ENCODE measurements around the gene TMEM156.
A peak's percentile ranks its signal among the peaks of the same experiment; 100 is the strongest.
"Not testable (repeated sequence)": the region's sequence is repeated elsewhere in the genome, so short reads cannot be mapped to it uniquely, and the experiment has no call there.

The TMEM156 gene

GRCh38 chr4:39004758-39005157 lies 27.5 kb downstream of the TMEM156 start:
- no peak for TF ChIP-seq CTCF (IDR thresholded peaks at IDR 0.05; ENCODE audit: low read depth, low read length)
- no peak for DNase-seq (ENCODE audit: low read depth in 2 of 2)
- no peak overlapping the region for H3K4me3 ChIP-seq (replicated peaks in 1 of 2; ENCODE audit: low read depth in 2 of 2, low read length in 2 of 2)

- not testable (repeated sequence) for DNase-seq (ENCODE audit: low read depth in 2 of 2); H3K4me3 ChIP-seq (replicated peaks in 1 of 2; ENCODE audit: low read depth in 2 of 2, low read length in 2 of 2)
These were observed 30.2 kb downstream of the TMEM156 start for GRCh38 chr4:39002058-39002457.

- peak in 1 of 2 donors; percentile 67 for DNase-seq (ENCODE audit: low read depth in 2 of 2)
- H3K4me3 ChIP-seq (replicated peaks in 1 of 2; ENCODE audit: low read depth in 2 of 2, low read length in 2 of 2): no peak overlapping the region
- TF ChIP-seq CTCF (IDR thresholded peaks at IDR 0.05; ENCODE audit: low read depth, low read length): no peak
These were observed 36.6 kb downstream of the TMEM156 start for GRCh38 chr4:38995660-38996005.

GRCh38 chr4:38994135-38994534 lies 38.1 kb downstream of the TMEM156 start:
- H3K4me3 ChIP-seq (replicated peaks in 1 of 2; ENCODE audit: low read depth in 2 of 2, low read length in 2 of 2): no peak overlapping the region
- TF ChIP-seq CTCF (IDR thresholded peaks at IDR 0.05; ENCODE audit: low read depth, low read length): no peak
- DNase-seq (ENCODE audit: low read depth in 2 of 2): no peak

GRCh38 chr4:38993683-38994082 lies 38.5 kb downstream of the TMEM156 start:
- no peak for DNase-seq (ENCODE audit: low read depth in 2 of 2)
- TF ChIP-seq CTCF (IDR thresholded peaks at IDR 0.05; ENCODE audit: low read depth, low read length): no peak
- no peak overlapping the region for H3K4me3 ChIP-seq (replicated peaks in 1 of 2; ENCODE audit: low read depth in 2 of 2, low read length in 2 of 2)

GRCh38 chr4:38990241-38990640 lies 42.0 kb downstream of the TMEM156 start:
- no peak overlapping the region for H3K4me3 ChIP-seq (replicated peaks in 1 of 2; ENCODE audit: low read depth in 2 of 2, low read length in 2 of 2)
- no peak for DNase-seq (ENCODE audit: low read depth in 2 of 2)
- no peak for TF ChIP-seq CTCF (IDR thresholded peaks at IDR 0.05; ENCODE audit: low read depth, low read length)

- H3K4me3 ChIP-seq (replicated peaks in 1 of 2; ENCODE audit: low read depth in 2 of 2, low read length in 2 of 2): no peak overlapping the region
- peak in 1 of 2 donors; percentile 68 for DNase-seq (ENCODE audit: low read depth in 2 of 2)
- TF ChIP-seq CTCF (IDR thresholded peaks at IDR 0.05; ENCODE audit: low read depth, low read length): no peak
These were observed 42.7 kb downstream of the TMEM156 start for GRCh38 chr4:38989487-38989886.

GRCh38 chr4:38988353-38988752 lies 43.9 kb downstream of the TMEM156 start:
- DNase-seq (ENCODE audit: low read depth in 2 of 2): peak in 1 of 2 donors; percentile 45
- not testable (repeated sequence) for H3K4me3 ChIP-seq (replicated peaks in 1 of 2; ENCODE audit: low read depth in 2 of 2, low read length in 2 of 2)
